GM21529 (cell line): Measurements from ENCODE around the gene CERT1.
A peak's percentile ranks its signal among the peaks of the same experiment; 100 is the strongest.
"Not testable (repeated sequence)": the region's sequence is repeated elsewhere in the genome, so short reads cannot be mapped to it uniquely, and the experiment has no call there.

Source experiments
- ATAC-seq: cut with Tn5 transposase; IDR thresholded peaks from one replicate; pipeline ENCODE4 v1.9.1; 2021; ENCODE audit not compliant: unreplicated experiment

Gene CERT1

DNA sequence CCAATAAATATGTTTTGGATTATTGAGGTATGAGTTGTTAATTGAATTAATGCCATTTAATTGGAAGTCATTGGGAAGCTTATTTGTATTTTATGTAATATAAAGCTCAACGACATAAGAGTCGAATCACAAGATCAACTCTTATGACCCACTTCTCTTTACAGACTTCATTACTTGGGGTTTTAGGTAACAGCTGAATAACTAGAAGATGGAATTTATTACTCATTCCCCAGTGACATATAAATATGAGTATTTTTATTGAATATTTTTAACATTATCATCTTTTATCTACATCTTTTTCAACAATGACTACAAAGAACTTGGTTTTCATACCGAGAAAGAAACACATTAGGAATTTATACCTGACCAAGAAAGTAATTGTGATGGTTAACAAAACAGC is 153.3 kb downstream of the CERT1 start:
- no peak for ATAC-seq

- ATAC-seq, result no peak
Measured at GRCh38 chr5:75356719-75357118, 154.7 kb downstream of the CERT1 start.

- no peak for ATAC-seq
Measured at GRCh38 chr5:75355236-75355635, 156.2 kb downstream of the CERT1 start.

DNA sequence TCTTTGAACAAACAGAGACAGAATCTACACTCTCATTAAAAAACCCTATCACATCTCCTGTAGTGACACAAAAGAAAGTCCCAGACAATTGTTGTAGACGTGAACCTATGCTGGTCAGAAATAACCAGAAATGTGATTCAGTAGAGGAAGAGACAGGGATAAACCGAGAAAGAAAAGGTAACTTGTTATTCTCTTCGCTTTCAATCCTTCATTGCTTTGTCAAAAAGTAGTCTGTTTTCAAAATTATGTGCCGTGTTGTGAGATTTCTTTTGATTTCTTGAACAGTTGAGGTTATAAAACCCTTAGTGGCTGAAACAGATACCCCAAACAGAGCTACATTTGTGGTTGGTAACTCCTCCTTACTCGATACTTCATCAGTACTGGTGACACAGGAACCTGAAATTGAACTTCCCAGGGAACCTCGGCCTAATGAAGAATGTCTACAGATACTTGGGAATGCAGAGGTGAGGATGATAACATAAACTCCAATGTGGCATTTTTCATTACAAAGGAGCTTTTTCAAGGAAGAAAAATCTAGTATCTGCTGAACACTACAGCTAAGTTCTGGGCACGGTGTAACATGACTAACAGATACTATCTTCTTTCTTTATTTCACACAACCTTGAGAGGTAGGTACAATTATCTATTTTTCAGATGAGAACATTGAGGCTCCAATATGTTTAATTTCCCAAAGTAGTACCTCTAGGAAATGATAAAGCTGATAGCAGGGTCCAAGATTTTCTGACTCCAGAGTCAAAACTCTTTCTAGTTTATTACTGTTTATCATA is 160.1 kb downstream of the CERT1 start:
- no peak for ATAC-seq

DNA sequence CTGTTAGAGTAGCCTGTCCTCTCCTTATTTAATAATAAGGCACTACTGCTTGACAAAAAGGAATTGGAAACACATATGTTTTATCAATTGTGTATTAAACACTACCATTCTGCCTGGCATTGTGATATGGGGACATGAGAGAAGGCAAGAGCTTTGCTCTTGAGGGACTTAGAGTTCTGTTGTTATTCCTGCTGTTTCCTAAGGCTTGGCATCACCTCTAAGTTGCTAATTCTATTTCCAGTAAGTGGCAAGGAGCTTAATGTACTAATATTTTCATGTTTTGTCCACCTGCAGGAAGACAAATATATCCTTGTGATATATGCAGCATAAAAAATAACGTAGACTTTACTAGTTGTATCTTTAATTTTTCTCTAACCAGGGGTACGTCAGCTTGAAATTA is 161.8 kb downstream of the CERT1 start:
- no peak for ATAC-seq

DNA sequence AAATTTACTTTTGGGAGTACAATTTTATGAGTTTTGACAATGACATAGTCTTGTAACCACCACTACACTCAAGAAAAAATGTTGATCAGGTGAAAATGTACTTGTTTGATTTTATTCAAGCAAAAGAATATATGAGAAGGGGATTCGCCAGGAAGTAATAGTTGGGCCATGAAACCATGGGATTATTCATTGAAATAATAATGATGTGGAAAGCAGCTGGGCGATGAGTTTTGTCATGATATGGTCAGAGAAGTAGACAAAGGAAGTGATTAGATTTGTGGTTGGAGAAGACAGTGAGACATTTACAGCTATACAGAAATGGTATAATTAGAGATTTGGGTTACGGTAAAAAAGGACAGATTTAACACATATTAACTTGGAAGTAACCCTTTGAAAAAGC is 163.2 kb downstream of the CERT1 start:
- ATAC-seq, result no peak

- no peak for ATAC-seq
Measured at GRCh38 chr5:75342836-75343235, 168.6 kb downstream of the CERT1 start.

DNA sequence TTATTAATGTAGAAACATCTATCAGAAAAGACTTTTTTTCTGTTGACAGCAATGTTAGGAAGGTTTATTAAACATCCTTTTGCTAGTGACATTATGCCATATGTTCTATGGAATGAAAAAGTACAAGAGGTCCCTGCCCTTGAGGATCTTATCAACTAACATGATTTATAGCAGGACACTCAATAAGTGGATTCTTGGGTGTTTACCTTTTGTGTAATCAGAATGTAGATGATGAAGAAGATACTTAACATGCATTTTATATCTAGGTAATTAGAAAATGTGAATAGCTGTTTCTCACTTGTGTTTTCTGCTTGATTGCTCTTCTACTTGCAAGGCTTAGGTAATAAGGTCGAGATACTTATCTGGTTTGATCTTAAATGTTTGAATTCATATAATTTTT is 169.5 kb downstream of the CERT1 start:
- ATAC-seq, result no peak

GRCh38 chr5:75340714-75341478 is 170.5 kb downstream of the CERT1 start:
- no peak for ATAC-seq

- no peak for ATAC-seq
Measured at GRCh38 chr5:75338408-75338807, 173.0 kb downstream of the CERT1 start.

- ATAC-seq, result no peak
Measured at GRCh38 chr5:75337366-75338021, 173.9 kb downstream of the CERT1 start.

- peak; percentile 98 for ATAC-seq
Measured at GRCh38 chr5:75336615-75337336, 174.7 kb downstream of the CERT1 start, which contains the start of gene HMGCR. HMGCR (plus strand) TSS chr5:75337220; CDS start chr5:75342606, 5,386 bp downstream.

GRCh38 chr5:75335952-75336614 is 175.3 kb downstream of the CERT1 start:
- ATAC-seq, result peak; percentile 3

GRCh38 chr5:75335486-75335885 is 175.9 kb downstream of the CERT1 start:
- no peak for ATAC-seq

DNA sequence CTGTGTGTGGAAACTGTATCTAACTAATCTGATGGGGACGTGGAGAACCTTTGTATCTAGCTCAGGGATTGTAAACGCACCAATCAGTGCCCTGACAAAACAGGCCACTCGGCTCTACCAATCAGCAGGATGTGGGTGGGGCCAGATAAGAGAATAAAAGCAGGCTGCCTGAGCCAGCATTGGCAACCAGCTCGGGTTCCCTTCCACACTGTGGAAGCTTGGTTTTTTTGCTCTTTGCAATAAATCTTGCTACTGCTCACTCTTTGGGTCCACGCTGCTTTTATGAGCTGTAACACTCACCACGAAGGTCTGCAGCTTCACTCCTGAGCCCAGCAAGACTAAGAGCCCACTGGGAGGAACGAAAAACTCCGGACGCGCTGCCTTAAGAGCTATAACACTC is 177.0 kb downstream of the CERT1 start:
- not testable (repeated sequence) for ATAC-seq

DNA sequence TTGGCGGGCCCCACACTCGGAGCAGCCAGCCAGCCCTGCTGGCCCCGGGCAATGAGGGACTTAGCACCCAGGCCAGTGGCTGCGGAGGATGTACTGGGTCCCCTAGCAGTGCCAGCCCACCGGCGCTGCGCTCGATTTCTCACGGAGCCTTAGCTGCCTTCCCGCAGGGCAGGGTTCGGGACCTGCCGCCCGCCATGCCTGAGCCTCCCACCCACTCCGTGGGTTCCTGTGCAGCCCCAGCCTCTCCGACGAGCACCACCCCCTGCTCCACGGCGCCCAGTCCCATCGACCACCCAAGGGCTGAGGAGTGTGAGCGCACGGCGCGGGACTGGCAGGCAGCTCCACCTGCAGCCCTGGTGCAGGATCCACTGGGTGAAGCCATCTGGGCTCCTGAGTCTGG is 177.7 kb downstream of the CERT1 start:
- ATAC-seq, result not testable (repeated sequence)

GRCh38 chr5:75331095-75332090 is 180.0 kb downstream of the CERT1 start:
- no peak for ATAC-seq

DNA sequence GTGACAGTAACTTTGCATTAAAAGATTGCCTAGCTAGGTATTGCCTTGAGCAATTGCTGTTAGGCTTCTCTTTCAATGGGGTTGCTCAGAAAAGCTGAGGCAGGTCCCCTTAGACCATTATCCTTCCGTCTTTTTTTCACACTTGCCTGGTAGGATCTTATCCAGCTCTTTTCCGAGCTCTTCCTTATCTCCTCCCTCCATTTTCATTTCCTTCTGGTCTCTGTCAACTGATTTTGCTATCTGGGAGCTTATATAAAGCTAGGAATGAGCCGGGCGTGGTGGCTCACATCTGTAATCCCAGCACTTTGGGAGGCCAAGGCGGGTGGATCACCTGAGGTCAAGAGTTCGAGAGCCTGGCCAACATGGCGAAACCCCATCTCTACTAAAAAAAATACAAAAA is 181.0 kb downstream of the CERT1 start:
- no peak for ATAC-seq
